ENCODE results near the gene EIF2B4. TPM values are rescaled to one million over a fixed set of nuclear protein-coding genes. Genes with fewer than 3 reads are reported as not detected.

Gene EIF2B4
- total and polyA plus RNA-seq, 9 of the 15 experiments (the other 6 are each of a cell fraction or from before 2014, with no cell fraction given), result 29.7 to 80.3 (median 58.9) TPM

- TF ChIP-seq FOXP4 (CRISPR knock-in tag; IDR thresholded peaks at IDR 0.05; ENCODE audit: borderline replicate concordance) (peak; percentile 35; the same call in 1 of the 2 replicates), ZBTB5 (IDR thresholded peaks at IDR 0.05) (no peak), KLF6 (CRISPR knock-in tag; IDR thresholded peaks at IDR 0.05; ENCODE audit: borderline replicate concordance) (no peak; the same call in 1 of the 2 replicates), FIP1L1 (IDR thresholded peaks at IDR 0.05; ENCODE audit: low read depth, low read length, poor library complexity, severe bottlenecking) (peak; percentile 46), CTBP1 (IDR thresholded peaks at IDR 0.05; ENCODE audit: borderline replicate concordance) (peak; percentile 93), SAFB2 (IDR thresholded peaks at IDR 0.05; ENCODE audit: borderline replicate concordance, low read depth, low read length, severe bottlenecking) (no peak), ZNF57 (CRISPR knock-in tag; IDR thresholded peaks at IDR 0.05) (no peak), PHF21A (IDR thresholded peaks at IDR 0.05; ENCODE audit: borderline replicate concordance, low read depth) (no peak), C11orf30 (IDR thresholded peaks at IDR 0.05; ENCODE audit: low read depth) (peak; percentile 87), ZNF311 (CRISPR knock-in tag; IDR thresholded peaks at IDR 0.05) (no peak), TAF1 (IDR thresholded peaks at IDR 0.05; ENCODE audit: control insufficient read depth, extremely low read depth, insufficient read depth, low read length, severe bottlenecking) (peak; percentile 93), ARHGAP35 (IDR thresholded peaks at IDR 0.05; ENCODE audit: partially characterized antibody) (no peak), HNRNPLL (IDR thresholded peaks at IDR 0.05; ENCODE audit: low read depth, low read length, poor library complexity, severe bottlenecking) (no peak), ZKSCAN3 (CRISPR knock-in tag; IDR thresholded peaks at IDR 0.05) (no peak), XRCC3 (IDR thresholded peaks at IDR 0.05) (no peak), HES1 (IDR thresholded peaks at IDR 0.05; ENCODE audit: low read depth) (no peak), CTCFL (IDR thresholded peaks at IDR 0.05; ENCODE audit: borderline replicate concordance, insufficient read depth, low read depth, low read length, poor library complexity, severe bottlenecking) (peak; percentile 96), BRD4 (IDR thresholded peaks at IDR 0.05) (0 out of 2 replicates have a peak, but pooled peaks have one; percentile 9), MYBL2 (IDR thresholded peaks at IDR 0.05; ENCODE audit: low read depth) (no peak), MYBL2 (CRISPR knock-in tag; IDR thresholded peaks at IDR 0.05; ENCODE audit: borderline replicate concordance) (no peak), PHF8 (IDR thresholded peaks at IDR 0.05; ENCODE audit: borderline replicate concordance, low read length) (peak; percentile 89; the same call in 1 of the 2 replicates)
Measured at GRCh38 chr2:27370026-27370815, at the start of gene EIF2B4, which contains the start of gene SNX17 (continued).

Data from K562 (cell line).